Measurements from ENCODE around the gene SEMA7A.

GRCh38 chr15:74428970-74429780 lies 4.6 kb downstream of the SEMA7A start:
- TF ChIP-seq GATA2 (IDR thresholded peaks at IDR 0.05; ENCODE audit: low read depth, low read length), result no peak
- TF ChIP-seq GATA3 (IDR thresholded peaks at IDR 0.05; ENCODE audit: low read depth, low read length), result no peak
